Neural cell (in vitro differentiated cells): ENCODE data around the gene ETNK1.

Source experiments
- CTCF ChIP-seq: fragments of 450-650 bp; IDR thresholded peaks from 2 replicates; pipeline ENCODE4 v1.5.1; 2014; ENCODE audit warnings: antibody characterized with exemption, mild to moderate bottlenecking, moderate library complexity; ENCODE audit not compliant: poor library complexity, severe bottlenecking
- EP300 ChIP-seq: fragments of 450-650 bp; conservative IDR thresholded peaks from 2 replicates; pipeline ENCODE4 v1.6.1; 2014; ENCODE audit warnings: antibody characterized with exemption, mild to moderate bottlenecking, moderate library complexity; ENCODE audit not compliant: poor library complexity, severe bottlenecking
- EZH2 ChIP-seq: fragments of 200-600, 300-800 bp; shearing (Covaris generic), sonication (generic); IDR thresholded peaks from 2 replicates; pipeline ENCODE4 v1.6.1; 2014; ENCODE audit warnings: antibody characterized with exemption, low read length, borderline replicate concordance, mild to moderate bottlenecking; ENCODE audit not compliant: insufficient read depth, poor library complexity, severe bottlenecking
- POLR2AphosphoS5 ChIP-seq: IDR thresholded peaks from 2 replicates; pipeline ENCODE4 v1.6.1; 2012
- RAD21 ChIP-seq: fragments of 450-650 bp; conservative IDR thresholded peaks from 2 replicates; pipeline ENCODE4 v1.6.1; 2014; ENCODE audit warnings: antibody characterized with exemption, mild to moderate bottlenecking, moderate library complexity
- SMC3 ChIP-seq: fragments of 450-650 bp; conservative IDR thresholded peaks from 2 replicates; pipeline ENCODE4 v1.6.1; 2014; ENCODE audit warnings: antibody characterized with exemption, mild to moderate bottlenecking, moderate library complexity; ENCODE audit not compliant: poor library complexity
- TAF1 ChIP-seq: IDR thresholded peaks from 2 replicates; pipeline ENCODE4 v1.6.1; 2012; ENCODE audit warnings: low read depth
- TF ChIP-seq, protein P1 (sequence below): IDR thresholded peaks from 2 replicates; pipeline ENCODE4 v1.6.1; 2012; ENCODE audit warnings: borderline replicate concordance

DNA sequence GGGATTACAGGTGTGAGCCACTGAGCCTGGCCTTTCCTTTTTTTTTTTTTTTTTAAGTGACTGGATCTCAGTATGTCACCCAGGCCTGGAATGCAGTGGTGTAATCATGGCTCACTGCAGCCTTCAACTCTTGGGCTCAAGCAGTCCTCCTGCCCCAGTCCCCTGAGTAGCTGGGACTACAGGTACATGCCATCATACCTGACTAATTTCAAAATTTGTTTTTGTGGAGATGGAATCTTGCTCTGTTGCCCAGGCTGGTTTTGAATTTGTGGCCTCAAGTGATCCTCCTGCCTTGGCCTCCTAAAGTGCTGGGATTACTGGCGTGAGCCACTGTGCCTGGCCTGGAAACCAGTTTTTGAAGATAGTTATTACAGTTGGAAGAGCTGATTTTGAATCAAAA is 37.4 kb downstream of the ETNK1 start:
- no peak for TF ChIP-seq EZH2
- no peak for TF ChIP-seq CTCF
- TF ChIP-seq RAD21: no peak
- TF ChIP-seq, protein P1, sequence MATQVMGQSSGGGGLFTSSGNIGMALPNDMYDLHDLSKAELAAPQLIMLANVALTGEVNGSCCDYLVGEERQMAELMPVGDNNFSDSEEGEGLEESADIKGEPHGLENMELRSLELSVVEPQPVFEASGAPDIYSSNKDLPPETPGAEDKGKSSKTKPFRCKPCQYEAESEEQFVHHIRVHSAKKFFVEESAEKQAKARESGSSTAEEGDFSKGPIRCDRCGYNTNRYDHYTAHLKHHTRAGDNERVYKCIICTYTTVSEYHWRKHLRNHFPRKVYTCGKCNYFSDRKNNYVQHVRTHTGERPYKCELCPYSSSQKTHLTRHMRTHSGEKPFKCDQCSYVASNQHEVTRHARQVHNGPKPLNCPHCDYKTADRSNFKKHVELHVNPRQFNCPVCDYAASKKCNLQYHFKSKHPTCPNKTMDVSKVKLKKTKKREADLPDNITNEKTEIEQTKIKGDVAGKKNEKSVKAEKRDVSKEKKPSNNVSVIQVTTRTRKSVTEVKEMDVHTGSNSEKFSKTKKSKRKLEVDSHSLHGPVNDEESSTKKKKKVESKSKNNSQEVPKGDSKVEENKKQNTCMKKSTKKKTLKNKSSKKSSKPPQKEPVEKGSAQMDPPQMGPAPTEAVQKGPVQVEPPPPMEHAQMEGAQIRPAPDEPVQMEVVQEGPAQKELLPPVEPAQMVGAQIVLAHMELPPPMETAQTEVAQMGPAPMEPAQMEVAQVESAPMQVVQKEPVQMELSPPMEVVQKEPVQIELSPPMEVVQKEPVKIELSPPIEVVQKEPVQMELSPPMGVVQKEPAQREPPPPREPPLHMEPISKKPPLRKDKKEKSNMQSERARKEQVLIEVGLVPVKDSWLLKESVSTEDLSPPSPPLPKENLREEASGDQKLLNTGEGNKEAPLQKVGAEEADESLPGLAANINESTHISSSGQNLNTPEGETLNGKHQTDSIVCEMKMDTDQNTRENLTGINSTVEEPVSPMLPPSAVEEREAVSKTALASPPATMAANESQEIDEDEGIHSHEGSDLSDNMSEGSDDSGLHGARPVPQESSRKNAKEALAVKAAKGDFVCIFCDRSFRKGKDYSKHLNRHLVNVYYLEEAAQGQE: no peak
- no peak for TF ChIP-seq POLR2AphosphoS5
- TF ChIP-seq EP300: no peak
- no peak for TF ChIP-seq TAF1
- no peak for TF ChIP-seq SMC3
